Peyer's patch (tissue), 4 donors: ENCODE measurements around the gene TNS3. TPM values are rescaled to one million over a fixed set of nuclear protein-coding genes. Genes with fewer than 3 reads are reported as not detected.
A peak's percentile ranks its signal among the peaks of the same experiment; 100 is the strongest.

Source experiments
- DNase-seq, 3 donors: peaks; one replicate each; pipeline ENCODE4 v3.0.0-alpha.2; 2017 to 2019
- H3K27ac ChIP-seq, 4 donors: fragments of 200-600 bp; sonication (generic); one replicate each; pipeline ENCODE4 v1.5.1; 2016 to 2019
- H3K27me3 ChIP-seq, 2 donors: fragments of 200-600 bp; sonication (generic); one replicate each; pipeline ENCODE4 v1.5.1; 2019
- H3K36me3 ChIP-seq, 3 donors: fragments of 200-600 bp; sonication (generic); one replicate each; pipeline ENCODE4 v1.5.1; 2016 to 2019
- H3K4me1 ChIP-seq, 4 donors: fragments of 200-600 bp; sonication (generic); one replicate each; pipeline ENCODE4 v1.5.1; 2016 to 2019
- H3K4me3 ChIP-seq, 4 donors: fragments of 200-600 bp; sonication (generic); 1 replicate in 3 of 4; 2 replicates in 1 of 4; pipeline ENCODE4 v1.5.1; 2016 to 2019; ENCODE audit warnings: mild to moderate bottlenecking in 1 of 4
- H3K9me3 ChIP-seq, 4 donors: fragments of 200-600 bp; sonication (generic); one replicate each; pipeline ENCODE4 v1.5.1; 2016 to 2019; ENCODE audit warnings: mild to moderate bottlenecking in 1 of 4
- CTCF ChIP-seq, 6 experiments: fragments of 450-650 bp in 4 of 6; fragments of 200-600 bp in 2 of 6; sonication (generic) in 1 of 6; IDR thresholded peaks; one replicate each; pipeline ENCODE4 v1.5.1; 2017 to 2019; ENCODE audit warnings: antibody characterized with exemption in 6 of 6, mild to moderate bottlenecking in 3 of 6, moderate library complexity in 1 of 6
- POLR2A ChIP-seq, 2 donors: fragments of 450-650 bp; IDR thresholded peaks; one replicate each; pipeline ENCODE4 v1.5.1; 2017; ENCODE audit warnings: antibody characterized with exemption in 2 of 2, mild to moderate bottlenecking in 2 of 2, moderate library complexity in 2 of 2
- total RNA-seq, 4 donors: library from RNA; depleted of rRNA; stranded (reverse); fragments of >200 nt; gene quantifications; one replicate each; pipeline ENCODE4 v1.1.0, GENCODE V29; 2016

Gene TNS3
- 100 to 1,000 TPM in 3 of 4 donors, 10 to 100 TPM in 1; 79.5 to 157 (median 112) TPM for total RNA-seq

GRCh38 chr7:47581804-47582763, at the start of gene TNS3:
Gene TNS3, minus strand, starts transcription at chr7:47582111. Its CDS starts 142,475 bp downstream, at chr7:47439636.
- H3K4me3 ChIP-seq: peak within 1 kb of the TSS; percentile 71 to 88 (median 74)
- H3K36me3 ChIP-seq: no peaks in the 10 kb centered on the region
- TF ChIP-seq POLR2A (IDR thresholded peaks at IDR 0.05) (peak in 1 of 2 donors; percentile 70), CTCF (IDR thresholded peaks at IDR 0.05) (peak in 4 of 6 experiments; percentile 4 to 67 (median 61))
- H3K27ac ChIP-seq: peak within 1 kb of the TSS; percentile 85 to 94 (median 88)
- peaks cover 0 to 41% (median 9%) of the 10 kb centered on the region in 4 donors for H3K4me1 ChIP-seq
- DNase-seq: peak in 2 of 3 donors; percentile 67 to 82
- no peaks in the 10 kb centered on the region for H3K27me3 ChIP-seq
- no peaks in the 10 kb centered on the region for H3K9me3 ChIP-seq

GRCh38 chr7:47631711-47632110, 49.8 kb upstream of the TNS3 start:
- TF ChIP-seq POLR2A (IDR thresholded peaks at IDR 0.05) (no peak), CTCF (IDR thresholded peaks at IDR 0.05) (no peak)
- no peak for DNase-seq
- H3K9me3 ChIP-seq: no peaks in the 10 kb centered on the region

GRCh38 chr7:47627580-47628283, 45.8 kb upstream of the TNS3 start:
- no peaks in the 10 kb centered on the region for H3K36me3 ChIP-seq
- peaks cover 0 to 12% (median 2%) of the 10 kb centered on the region in 4 donors for H3K4me1 ChIP-seq
- no peak overlapping the region for H3K4me3 ChIP-seq
- H3K27me3 ChIP-seq: no peaks in the 10 kb centered on the region
- DNase-seq: peak in 1 of 3 donors; percentile 31
- peak overlapping the region in 1 of 4 donors; percentile 50 for H3K27ac ChIP-seq
- no peaks in the 10 kb centered on the region for H3K9me3 ChIP-seq
- no peak for TF ChIP-seq POLR2A (IDR thresholded peaks at IDR 0.05)

More at GRCh38 chr7:47631711-47632110, 49.8 kb upstream of the TNS3 start:
- no peak overlapping the region for H3K27ac ChIP-seq
- peaks cover 0 to 19% (median 2%) of the 10 kb centered on the region in 4 donors for H3K4me1 ChIP-seq
- no peak overlapping the region for H3K4me3 ChIP-seq
- H3K27me3 ChIP-seq: no peaks in the 10 kb centered on the region
- H3K36me3 ChIP-seq: no peaks in the 10 kb centered on the region

GRCh38 chr7:47625861-47626715, 44.2 kb upstream of the TNS3 start:
- TF ChIP-seq CTCF (IDR thresholded peaks at IDR 0.05) (no peak), POLR2A (IDR thresholded peaks at IDR 0.05) (no peak)
- no peaks in the 10 kb centered on the region for H3K9me3 ChIP-seq
- no peak overlapping the region for H3K4me3 ChIP-seq
- no peak for DNase-seq
- no peaks in the 10 kb centered on the region for H3K36me3 ChIP-seq
- no peaks in the 10 kb centered on the region for H3K27me3 ChIP-seq
- peaks cover 0 to 19% (median 2%) of the 10 kb centered on the region in 4 donors for H3K4me1 ChIP-seq
- H3K27ac ChIP-seq: no peak overlapping the region

- no peak for DNase-seq
- Histone ChIP-seq H3K4me1 (peaks cover 0 to 19% (median 2%) of the 10 kb centered on the region in 4 donors), H3K9me3 (no peaks in the 10 kb centered on the region), H3K27ac (no peak overlapping the region), H3K36me3 (no peaks in the 10 kb centered on the region), H3K27me3 (no peaks in the 10 kb centered on the region), H3K4me3 (no peak overlapping the region)
- TF ChIP-seq POLR2A (IDR thresholded peaks at IDR 0.05) (no peak), CTCF (IDR thresholded peaks at IDR 0.05) (no peak)
Observed at GRCh38 chr7:47624689-47625088, 42.8 kb upstream of the TNS3 start.
